ENCODE data around the gene TRERF1.
"Not testable (repeated sequence)": the region's sequence is repeated elsewhere in the genome, so short reads cannot be mapped to it uniquely, and the experiment has no call there.

TRERF1 gene

GRCh38 chr6:42471714-42472113, 20.0 kb upstream of the TRERF1 start:
- Histone ChIP-seq H4K20me1 (ENCODE audit: insufficient read depth, low read length) (no peaks in the 10 kb centered on the region), H3K4me2 (ENCODE audit: low read depth, low read length) (no peak overlapping the region), H3K9ac (ENCODE audit: low read length) (no peak overlapping the region), H3F3A (ENCODE audit: insufficient read depth, low read length) (no peaks in the 10 kb centered on the region), H3K4me3 (ENCODE audit: low read length) (no peak overlapping the region), H3K9me2 (replicated peaks; ENCODE audit: insufficient read depth, low read length) (no peaks in the 10 kb centered on the region), H3K27me3 (replicated peaks; ENCODE audit: insufficient read depth, low read length) (no peaks in the 10 kb centered on the region), H3K4me1 (ENCODE audit: low read length) (no peaks in the 10 kb centered on the region), H3K79me2 (ENCODE audit: low read length) (no peaks in the 10 kb centered on the region), H3K36me3 (replicated peaks; ENCODE audit: insufficient read depth, low read length) (no peaks in the 10 kb centered on the region), H2AFZ (ENCODE audit: low read length) (no peak overlapping the region), H3K9me3 (replicated peaks; ENCODE audit: insufficient read depth, low read length) (no peaks in the 10 kb centered on the region), H3K27ac (ENCODE audit: low read length) (no peak overlapping the region)
- TF ChIP-seq CTCF (IDR thresholded peaks at IDR 0.05; ENCODE audit: low read length) = no peak
- no peak for DNase-seq

GRCh38 chr6:42471142-42471541, 19.4 kb upstream of the TRERF1 start:
- H3K4me1 ChIP-seq (ENCODE audit: low read length) = no peaks in the 10 kb centered on the region
- no peaks in the 10 kb centered on the region for H3K27me3 ChIP-seq (replicated peaks; ENCODE audit: insufficient read depth, low read length)
- no peak overlapping the region for H2AFZ ChIP-seq (ENCODE audit: low read length)
- no peak overlapping the region for H3K4me3 ChIP-seq (ENCODE audit: low read length)
- no peaks in the 10 kb centered on the region for H3K79me2 ChIP-seq (ENCODE audit: low read length)
- no peaks in the 10 kb centered on the region for H3K9me3 ChIP-seq (replicated peaks; ENCODE audit: insufficient read depth, low read length)
- TF ChIP-seq EZH2phosphoT487 (IDR thresholded peaks at IDR 0.05; ENCODE audit: low read length) (no peak), CTCF (IDR thresholded peaks at IDR 0.05; ENCODE audit: low read length) (no peak), EZH2 (optimal IDR thresholded peaks at IDR 0.05; ENCODE audit: low read depth, low read length) (no peak)
- no peak overlapping the region for H3K27ac ChIP-seq (ENCODE audit: low read length)
- no peaks in the 10 kb centered on the region for H3F3A ChIP-seq (ENCODE audit: insufficient read depth, low read length)
- H3K36me3 ChIP-seq (replicated peaks; ENCODE audit: insufficient read depth, low read length) = no peaks in the 10 kb centered on the region
- no peak overlapping the region for H3K9ac ChIP-seq (ENCODE audit: low read length)
- no peaks in the 10 kb centered on the region for H3K9me2 ChIP-seq (replicated peaks; ENCODE audit: insufficient read depth, low read length)
- no peak for DNase-seq
- no peak overlapping the region for H3K4me2 ChIP-seq (ENCODE audit: low read depth, low read length)
- H4K20me1 ChIP-seq (ENCODE audit: insufficient read depth, low read length) = no peaks in the 10 kb centered on the region

GRCh38 chr6:42468273-42468672, 16.5 kb upstream of the TRERF1 start:
- no peak for TF ChIP-seq EZH2 (optimal IDR thresholded peaks at IDR 0.05; ENCODE audit: low read depth, low read length)
- TF ChIP-seq EZH2phosphoT487 (IDR thresholded peaks at IDR 0.05; ENCODE audit: low read length) = no peak
- no peak for TF ChIP-seq CTCF (IDR thresholded peaks at IDR 0.05; ENCODE audit: low read length)
- H3K4me3 ChIP-seq (ENCODE audit: low read length) = no peak overlapping the region
- H3K9me3 ChIP-seq (replicated peaks; ENCODE audit: insufficient read depth, low read length) = no peaks in the 10 kb centered on the region
- DNase-seq = no peak
- H3K27ac ChIP-seq (ENCODE audit: low read length) = no peak overlapping the region
- no peaks in the 10 kb centered on the region for H3K79me2 ChIP-seq (ENCODE audit: low read length)
- H3F3A ChIP-seq (ENCODE audit: insufficient read depth, low read length) = no peaks in the 10 kb centered on the region
- no peak overlapping the region for H3K4me2 ChIP-seq (ENCODE audit: low read depth, low read length)
- H3K9ac ChIP-seq (ENCODE audit: low read length) = no peak overlapping the region
- H3K4me1 ChIP-seq (ENCODE audit: low read length) = no peaks in the 10 kb centered on the region
- no peak overlapping the region for H2AFZ ChIP-seq (ENCODE audit: low read length)
- no peaks in the 10 kb centered on the region for H3K9me2 ChIP-seq (replicated peaks; ENCODE audit: insufficient read depth, low read length)
- H3K27me3 ChIP-seq (replicated peaks; ENCODE audit: insufficient read depth, low read length) = no peaks in the 10 kb centered on the region
- no peaks in the 10 kb centered on the region for H4K20me1 ChIP-seq (ENCODE audit: insufficient read depth, low read length)
- no peaks in the 10 kb centered on the region for H3K36me3 ChIP-seq (replicated peaks; ENCODE audit: insufficient read depth, low read length)

- no peaks in the 10 kb centered on the region for H4K20me1 ChIP-seq (ENCODE audit: insufficient read depth, low read length)
- H3K27ac ChIP-seq (ENCODE audit: low read length) = no peak overlapping the region
- no peak for TF ChIP-seq CTCF (IDR thresholded peaks at IDR 0.05; ENCODE audit: low read length)
- no peak for TF ChIP-seq EZH2 (optimal IDR thresholded peaks at IDR 0.05; ENCODE audit: low read depth, low read length)
- TF ChIP-seq EZH2phosphoT487 (IDR thresholded peaks at IDR 0.05; ENCODE audit: low read length) = no peak
- no peaks in the 10 kb centered on the region for H3K9me3 ChIP-seq (replicated peaks; ENCODE audit: insufficient read depth, low read length)
- H2AFZ ChIP-seq (ENCODE audit: low read length) = no peak overlapping the region
- H3K4me3 ChIP-seq (ENCODE audit: low read length) = no peak overlapping the region
- no peaks in the 10 kb centered on the region for H3K36me3 ChIP-seq (replicated peaks; ENCODE audit: insufficient read depth, low read length)
- DNase-seq = no peak
- H3K27me3 ChIP-seq (replicated peaks; ENCODE audit: insufficient read depth, low read length) = no peaks in the 10 kb centered on the region
- no peaks in the 10 kb centered on the region for H3K79me2 ChIP-seq (ENCODE audit: low read length)
- H3F3A ChIP-seq (ENCODE audit: insufficient read depth, low read length) = no peaks in the 10 kb centered on the region
- H3K4me1 ChIP-seq (ENCODE audit: low read length) = no peaks in the 10 kb centered on the region
- H3K9me2 ChIP-seq (replicated peaks; ENCODE audit: insufficient read depth, low read length) = no peaks in the 10 kb centered on the region
- no peak overlapping the region for H3K9ac ChIP-seq (ENCODE audit: low read length)
- no peak overlapping the region for H3K4me2 ChIP-seq (ENCODE audit: low read depth, low read length)
These were observed 15.9 kb upstream of the TRERF1 start for GRCh38 chr6:42467651-42468050.

GRCh38 chr6:42466470-42466869, 14.7 kb upstream of the TRERF1 start:
- not testable (repeated sequence) for H3K9me3 ChIP-seq (replicated peaks; ENCODE audit: insufficient read depth, low read length); H3K4me3 ChIP-seq (ENCODE audit: low read length); DNase-seq; H4K20me1 ChIP-seq (ENCODE audit: insufficient read depth, low read length); H3K9me2 ChIP-seq (replicated peaks; ENCODE audit: insufficient read depth, low read length); H3K36me3 ChIP-seq (replicated peaks; ENCODE audit: insufficient read depth, low read length); H3K27ac ChIP-seq (ENCODE audit: low read length); H2AFZ ChIP-seq (ENCODE audit: low read length); H3K27me3 ChIP-seq (replicated peaks; ENCODE audit: insufficient read depth, low read length); H3K9ac ChIP-seq (ENCODE audit: low read length); H3K79me2 ChIP-seq (ENCODE audit: low read length); H3F3A ChIP-seq (ENCODE audit: insufficient read depth, low read length); H3K4me1 ChIP-seq (ENCODE audit: low read length); H3K4me2 ChIP-seq (ENCODE audit: low read depth, low read length)

Data from MM.1S (cell line).